K562 (cell line): ENCODE measurements around the gene TBL1XR1. TPM values are rescaled to one million over a fixed set of nuclear protein-coding genes. Genes with fewer than 3 reads are reported as not detected.

Experiments used
- CREM ChIP-seq: IDR thresholded peaks from 2 replicates; pipeline ENCODE4 v1.6.1; 2014; ENCODE audit warnings: antibody characterized with exemption, low read depth
- ESRRA ChIP-seq: fragments of 450-650 bp; IDR thresholded peaks from 2 replicates; pipeline ENCODE4 v1.6.1; 2014; ENCODE audit warnings: low read depth, mild to moderate bottlenecking, moderate library complexity, borderline replicate concordance
- FOSL1 ChIP-seq: fragments of 200-800 bp; sonication (Bioruptor generic); conservative IDR thresholded peaks from 2 replicates; pipeline ENCODE4 v1.6.1; 2016; ENCODE audit warnings: missing genetic modification characterization, missing compliant biosample characterization
- FOXK2 ChIP-seq, 2 experiments: fragments of 450-650 bp; IDR thresholded peaks in 1 of 2; conservative IDR thresholded peaks in 1 of 2; 2 replicates each; pipeline ENCODE4 v1.6.1; 2016; ENCODE audit warnings: low read depth in 2 of 2, mild to moderate bottlenecking in 1 of 2
- FOXP1 ChIP-seq: sonication (generic); formaldehyde crosslinking; IDR thresholded peaks from 2 replicates; pipeline ENCODE4 v1.8.0; 2022; ENCODE audit warnings: mild to moderate bottlenecking, missing genetic modification reagents
- FOXP4 ChIP-seq: sonication (generic); formaldehyde crosslinking; IDR thresholded peaks from 2 replicates; pipeline ENCODE4 v1.8.0; 2022; ENCODE audit warnings: mild to moderate bottlenecking, missing genetic modification reagents, borderline replicate concordance
- HNRNPLL ChIP-seq: fragments of 200-400 bp; formaldehyde crosslinking; IDR thresholded peaks from 2 replicates; pipeline ENCODE4 v1.6.1; 2017; ENCODE audit warnings: low read length, low read depth, mild to moderate bottlenecking; ENCODE audit not compliant: poor library complexity, severe bottlenecking
- KLF13 ChIP-seq: fragments of 450-650 bp; IDR thresholded peaks from 2 replicates; pipeline ENCODE4 v1.6.1; 2016; ENCODE audit warnings: missing genetic modification characterization, low read depth, mild to moderate bottlenecking, missing compliant biosample characterization, moderate library complexity, borderline replicate concordance
- MCM3 ChIP-seq: fragments of 450-650 bp; IDR thresholded peaks from 2 replicates; pipeline ENCODE4 v1.6.1; 2016
- MCM7 ChIP-seq, 2 experiments: fragments of 450-650 bp; IDR thresholded peaks; 2 replicates each; pipeline ENCODE4 v1.6.1; 2016 to 2018
- NCOR1 ChIP-seq: fragments of 450-650 bp; IDR thresholded peaks from 2 replicates; pipeline ENCODE4 v1.6.1; 2016; ENCODE audit warnings: mild to moderate bottlenecking, moderate library complexity
- ZKSCAN1 ChIP-seq: fragments of 150-350 bp; IDR thresholded peaks from 2 replicates; pipeline ENCODE4 v1.6.1; 2016; ENCODE audit warnings: low read depth, low read length
- ZNF253 ChIP-seq: fragments of 250-450 bp; sonication (Bioruptor Pico); conservative IDR thresholded peaks from 2 replicates; pipeline ENCODE4 v1.6.1; 2021; ENCODE audit warnings: mild to moderate bottlenecking
- ZNF408 ChIP-seq: fragments of 250-450 bp; sonication (Bioruptor Pico); IDR thresholded peaks from 2 replicates; pipeline ENCODE4 v1.4.0; 2020; ENCODE audit warnings: low read depth, mild to moderate bottlenecking, moderate library complexity
- ZNF561 ChIP-seq: fragments of 450-650 bp; formaldehyde crosslinking; conservative IDR thresholded peaks from 2 replicates; pipeline ENCODE4 v1.4.0; 2020; ENCODE audit warnings: mild to moderate bottlenecking, moderate library complexity
- ZNF717 ChIP-seq: fragments of 250-450 bp; sonication (Bioruptor Pico); IDR thresholded peaks from 2 replicates; pipeline ENCODE4 v1.5.0; 2021
- polyA plus RNA-seq, 8 experiments: library from polyadenylated mRNA; depleted of rRNA in 4 of 8; stranded (reverse) in 5 of 8; unstranded in 3 of 8; fragments of >200 nt; fragmentation: Nextera tagmentation in 2 of 8; fragmentation: Illumina TruSeq in 1 of 8; extraction: Ambion mirVana in 2 of 8; extraction: Trizol in 1 of 8; gene quantifications; 2 replicates each; pipeline versions ENCODE4 v1.2.1 to v1.2.3, GENCODE V29; 2011 to 2014; ENCODE audit warnings: inconsistent platforms in 1 of 8, missing spikeins in 1 of 8
- total RNA-seq, 7 experiments: library from RNA; depleted of rRNA in 6 of 7; stranded (reverse); fragments of >200 nt in 6 of 7; fragmentation: Illumina TruSeq in 2 of 7; extraction: Trizol in 2 of 7; gene quantifications; 2 replicates each; pipeline versions ENCODE4 v1.2.1 to v1.2.3, GENCODE V29; 2011 to 2021; ENCODE audit warnings: low replicate concordance in 1 of 7
- TF ChIP-seq, protein P1 (sequence below): sonication (generic); formaldehyde crosslinking; IDR thresholded peaks from 2 replicates; pipeline ENCODE4 v1.8.1; 2023; ENCODE audit warnings: mild to moderate bottlenecking, missing genetic modification reagents
- TF ChIP-seq, protein P2 (sequence below): fragments of 250-450 bp; sonication (Bioruptor Pico); IDR thresholded peaks from 2 replicates; pipeline ENCODE4 v1.4.0; 2020
- TF ChIP-seq, protein P3 (sequence below): fragments of 250-450 bp; sonication (Bioruptor Pico); IDR thresholded peaks from 2 replicates; pipeline ENCODE4 v1.5.0; 2020; ENCODE audit warnings: mild to moderate bottlenecking
- TF ChIP-seq, protein P4 (sequence below): sonication (generic); formaldehyde crosslinking; IDR thresholded peaks from 2 replicates; pipeline ENCODE4 v1.8.0; 2022; ENCODE audit warnings: mild to moderate bottlenecking, missing genetic modification reagents

Gene TBL1XR1
- total and polyA plus RNA-seq, 9 of the 15 experiments (the other 6 are each of a cell fraction or from before 2014, with no cell fraction given): 19.6 to 171 (median 83.3) TPM

DNA sequence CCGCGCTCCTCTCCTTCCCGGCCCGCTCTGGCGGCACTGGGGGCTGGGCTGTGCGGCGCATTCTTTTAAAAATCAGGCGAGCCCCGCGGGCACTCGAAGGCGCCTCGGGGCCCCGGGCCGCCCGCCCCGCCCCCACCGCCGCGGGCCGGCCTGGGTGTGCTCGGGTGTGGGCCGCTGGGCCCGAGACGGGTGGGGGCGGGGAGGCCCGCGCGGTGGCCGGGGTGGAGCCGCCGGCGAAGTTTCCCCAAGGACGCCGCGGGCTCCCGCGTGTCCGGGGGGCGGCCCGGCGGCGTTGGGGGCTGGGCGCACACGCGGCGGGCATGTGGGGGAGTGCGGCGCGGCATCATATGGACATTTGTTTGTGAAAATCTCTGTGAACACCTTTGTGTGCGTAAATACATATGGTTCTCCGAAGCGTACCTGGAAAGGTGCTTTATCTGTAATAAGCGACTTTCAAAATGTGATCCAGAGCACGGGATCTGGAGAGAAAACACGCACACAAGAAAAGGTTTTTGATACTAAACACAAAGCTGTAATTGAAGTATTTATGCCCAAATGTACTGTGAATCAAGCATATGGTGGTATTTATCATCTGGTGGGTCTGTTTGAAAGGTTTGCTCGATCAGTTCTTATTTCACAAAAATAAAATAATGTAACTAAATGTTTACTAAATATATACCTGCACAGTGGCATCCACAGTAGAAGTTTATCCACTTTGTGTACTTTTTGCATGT is 612 bp upstream of the TBL1XR1 start (continued):
- TF ChIP-seq, protein P1, sequence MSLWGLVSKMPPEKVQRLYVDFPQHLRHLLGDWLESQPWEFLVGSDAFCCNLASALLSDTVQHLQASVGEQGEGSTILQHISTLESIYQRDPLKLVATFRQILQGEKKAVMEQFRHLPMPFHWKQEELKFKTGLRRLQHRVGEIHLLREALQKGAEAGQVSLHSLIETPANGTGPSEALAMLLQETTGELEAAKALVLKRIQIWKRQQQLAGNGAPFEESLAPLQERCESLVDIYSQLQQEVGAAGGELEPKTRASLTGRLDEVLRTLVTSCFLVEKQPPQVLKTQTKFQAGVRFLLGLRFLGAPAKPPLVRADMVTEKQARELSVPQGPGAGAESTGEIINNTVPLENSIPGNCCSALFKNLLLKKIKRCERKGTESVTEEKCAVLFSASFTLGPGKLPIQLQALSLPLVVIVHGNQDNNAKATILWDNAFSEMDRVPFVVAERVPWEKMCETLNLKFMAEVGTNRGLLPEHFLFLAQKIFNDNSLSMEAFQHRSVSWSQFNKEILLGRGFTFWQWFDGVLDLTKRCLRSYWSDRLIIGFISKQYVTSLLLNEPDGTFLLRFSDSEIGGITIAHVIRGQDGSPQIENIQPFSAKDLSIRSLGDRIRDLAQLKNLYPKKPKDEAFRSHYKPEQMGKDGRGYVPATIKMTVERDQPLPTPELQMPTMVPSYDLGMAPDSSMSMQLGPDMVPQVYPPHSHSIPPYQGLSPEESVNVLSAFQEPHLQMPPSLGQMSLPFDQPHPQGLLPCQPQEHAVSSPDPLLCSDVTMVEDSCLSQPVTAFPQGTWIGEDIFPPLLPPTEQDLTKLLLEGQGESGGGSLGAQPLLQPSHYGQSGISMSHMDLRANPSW: no peak
- no peak for TF ChIP-seq ESRRA
- no peak for TF ChIP-seq FOXP4 (CRISPR knock-in tag)
- TF ChIP-seq, protein P2, sequence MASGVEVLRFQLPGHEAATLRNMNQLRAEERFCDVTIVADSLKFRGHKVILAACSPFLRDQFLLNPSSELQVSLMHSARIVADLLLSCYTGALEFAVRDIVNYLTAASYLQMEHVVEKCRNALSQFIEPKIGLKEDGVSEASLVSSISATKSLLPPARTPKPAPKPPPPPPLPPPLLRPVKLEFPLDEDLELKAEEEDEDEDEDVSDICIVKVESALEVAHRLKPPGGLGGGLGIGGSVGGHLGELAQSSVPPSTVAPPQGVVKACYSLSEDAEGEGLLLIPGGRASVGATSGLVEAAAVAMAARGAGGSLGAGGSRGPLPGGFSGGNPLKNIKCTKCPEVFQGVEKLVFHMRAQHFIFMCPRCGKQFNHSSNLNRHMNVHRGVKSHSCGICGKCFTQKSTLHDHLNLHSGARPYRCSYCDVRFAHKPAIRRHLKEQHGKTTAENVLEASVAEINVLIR: no peak
- TF ChIP-seq ZNF253: no peak
- no peak for TF ChIP-seq ZNF561 (CRISPR knock-in tag)
- peak; percentile 60 for TF ChIP-seq NCOR1
- TF ChIP-seq FOXP1 (CRISPR knock-in tag): no peak
- no peak for TF ChIP-seq ZNF408
- no peak for TF ChIP-seq ZNF717 (CRISPR knock-in tag)
- TF ChIP-seq KLF13: no peak
- TF ChIP-seq, protein P3, sequence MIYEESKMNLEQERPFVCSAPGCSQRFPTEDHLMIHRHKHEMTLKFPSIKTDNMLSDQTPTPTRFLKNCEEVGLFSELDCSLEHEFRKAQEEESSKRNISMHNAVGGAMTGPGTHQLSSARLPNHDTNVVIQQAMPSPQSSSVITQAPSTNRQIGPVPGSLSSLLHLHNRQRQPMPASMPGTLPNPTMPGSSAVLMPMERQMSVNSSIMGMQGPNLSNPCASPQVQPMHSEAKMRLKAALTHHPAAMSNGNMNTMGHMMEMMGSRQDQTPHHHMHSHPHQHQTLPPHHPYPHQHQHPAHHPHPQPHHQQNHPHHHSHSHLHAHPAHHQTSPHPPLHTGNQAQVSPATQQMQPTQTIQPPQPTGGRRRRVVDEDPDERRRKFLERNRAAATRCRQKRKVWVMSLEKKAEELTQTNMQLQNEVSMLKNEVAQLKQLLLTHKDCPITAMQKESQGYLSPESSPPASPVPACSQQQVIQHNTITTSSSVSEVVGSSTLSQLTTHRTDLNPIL (CRISPR knock-in tag): no peak
- TF ChIP-seq FOXK2 (conservative IDR thresholded peaks at IDR 0.05 in 1 of 2, IDR thresholded peaks at IDR 0.05 in 1 of 2; ENCODE audit: low read depth in 2 of 2): no peak
- no peak for TF ChIP-seq MCM7 (IDR thresholded peaks at IDR 0.05)
- no peak for TF ChIP-seq CREM
- no peak for TF ChIP-seq MCM3
- 0 out of 2 replicates have a peak, but pooled peaks have one; percentile 41 for TF ChIP-seq FOSL1 (tag)
- no peak for TF ChIP-seq ZKSCAN1
- no peak for TF ChIP-seq HNRNPLL
- TF ChIP-seq, protein P4, sequence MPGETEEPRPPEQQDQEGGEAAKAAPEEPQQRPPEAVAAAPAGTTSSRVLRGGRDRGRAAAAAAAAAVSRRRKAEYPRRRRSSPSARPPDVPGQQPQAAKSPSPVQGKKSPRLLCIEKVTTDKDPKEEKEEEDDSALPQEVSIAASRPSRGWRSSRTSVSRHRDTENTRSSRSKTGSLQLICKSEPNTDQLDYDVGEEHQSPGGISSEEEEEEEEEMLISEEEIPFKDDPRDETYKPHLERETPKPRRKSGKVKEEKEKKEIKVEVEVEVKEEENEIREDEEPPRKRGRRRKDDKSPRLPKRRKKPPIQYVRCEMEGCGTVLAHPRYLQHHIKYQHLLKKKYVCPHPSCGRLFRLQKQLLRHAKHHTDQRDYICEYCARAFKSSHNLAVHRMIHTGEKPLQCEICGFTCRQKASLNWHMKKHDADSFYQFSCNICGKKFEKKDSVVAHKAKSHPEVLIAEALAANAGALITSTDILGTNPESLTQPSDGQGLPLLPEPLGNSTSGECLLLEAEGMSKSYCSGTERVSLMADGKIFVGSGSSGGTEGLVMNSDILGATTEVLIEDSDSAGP (CRISPR knock-in tag): no peak
